GM12874 (cell line): ENCODE results near the gene TMEM98.

ENCODE experiments used
- CTCF ChIP-seq: IDR thresholded peaks from 2 replicates; pipeline ENCODE4 v1.5.1; 2011; ENCODE audit warnings: low read depth, mild to moderate bottlenecking, control low read depth, low read length, moderate library complexity; ENCODE audit not compliant: insufficient read depth

The TMEM98 gene

GRCh38 chr17:32927724-32928585, at the start of gene TMEM98:
Gene TMEM98, plus strand, starts transcription at chr17:32928153. Its CDS starts 3,376 bp downstream, at chr17:32931529.
- no peak for TF ChIP-seq CTCF

- TF ChIP-seq CTCF: no peak
Observed at GRCh38 chr17:32878211-32878610, 49.7 kb upstream of the TMEM98 start.

GRCh38 chr17:32879134-32879533, 48.8 kb upstream of the TMEM98 start:
- TF ChIP-seq CTCF: no peak

- TF ChIP-seq CTCF: no peak
Observed at GRCh38 chr17:32880671-32881453, 47.1 kb upstream of the TMEM98 start.

GRCh38 chr17:32882029-32882428, 45.9 kb upstream of the TMEM98 start:
- no peak for TF ChIP-seq CTCF

GRCh38 chr17:32882734-32883133, 45.2 kb upstream of the TMEM98 start:
- no peak for TF ChIP-seq CTCF

GRCh38 chr17:32894245-32894644, 33.7 kb upstream of the TMEM98 start:
- TF ChIP-seq CTCF: no peak
